ENCODE data around the gene TCFL5. TPM values are rescaled to one million over a fixed set of nuclear protein-coding genes. Genes with fewer than 3 reads are reported as not detected.

The TCFL5 gene
- total RNA-seq, 1 donor from 2014 or later: 11.5 TPM

- DNase-seq (ENCODE audit: extremely low spot score in 2 of 2): no peak
- H3K4me3 ChIP-seq: no peak overlapping the region
- TF ChIP-seq POLR2AphosphoS5 (IDR thresholded peaks at IDR 0.05; ENCODE audit: insufficient read depth in 1 of 2, low read depth in 1 of 2) (no peak), POLR2A (IDR thresholded peaks at IDR 0.05) (no peak), CTCF (IDR thresholded peaks at IDR 0.05) (no peak)
- no peak overlapping the region for H3K27ac ChIP-seq
- H3K27me3 ChIP-seq: no peaks in the 10 kb centered on the region
- no peaks in the 10 kb centered on the region for H3K9me3 ChIP-seq
- intact Hi-C loops (cut with DNase I): no loop called here
- H3K36me3 ChIP-seq: no peaks in the 10 kb centered on the region
- no peaks in the 10 kb centered on the region for H3K4me1 ChIP-seq
These were observed 16.0 kb downstream of the TCFL5 start for GRCh38 chr20:62845416-62846160.

- no peak for DNase-seq (ENCODE audit: extremely low spot score in 2 of 2)
- intact Hi-C loops (cut with DNase I): no loop called here
- no peaks in the 10 kb centered on the region for H3K27me3 ChIP-seq
These were observed 17.4 kb downstream of the TCFL5 start for GRCh38 chr20:62844182-62844581.

GRCh38 chr20:62843656-62844055 is 18.0 kb downstream of the TCFL5 start:
- intact Hi-C loops (cut with DNase I): no loop called here
- H3K27ac ChIP-seq: no peak overlapping the region
- no peaks in the 10 kb centered on the region for H3K27me3 ChIP-seq
- H3K9me3 ChIP-seq: no peaks in the 10 kb centered on the region
- DNase-seq (ENCODE audit: extremely low spot score in 2 of 2): no peak
- no peaks in the 10 kb centered on the region for H3K4me1 ChIP-seq
- TF ChIP-seq POLR2A (IDR thresholded peaks at IDR 0.05) (no peak), CTCF (IDR thresholded peaks at IDR 0.05) (no peak), POLR2AphosphoS5 (IDR thresholded peaks at IDR 0.05; ENCODE audit: insufficient read depth in 1 of 2, low read depth in 1 of 2) (no peak)
- H3K4me3 ChIP-seq: no peak overlapping the region
- H3K36me3 ChIP-seq: no peaks in the 10 kb centered on the region

More at GRCh38 chr20:62844182-62844581, 17.4 kb downstream of the TCFL5 start:
- Histone ChIP-seq H3K36me3 (no peaks in the 10 kb centered on the region), H3K4me1 (no peaks in the 10 kb centered on the region), H3K4me3 (no peak overlapping the region), H3K27ac (no peak overlapping the region), H3K9me3 (no peaks in the 10 kb centered on the region)
- TF ChIP-seq POLR2AphosphoS5 (IDR thresholded peaks at IDR 0.05; ENCODE audit: insufficient read depth in 1 of 2, low read depth in 1 of 2): no peak
- no peak for TF ChIP-seq CTCF (IDR thresholded peaks at IDR 0.05)
- no peak for TF ChIP-seq POLR2A (IDR thresholded peaks at IDR 0.05)

GRCh38 chr20:62841705-62842212 is 19.9 kb downstream of the TCFL5 start:
- intact Hi-C loops (cut with DNase I): no loop called here
- Histone ChIP-seq H3K36me3 (no peaks in the 10 kb centered on the region), H3K4me3 (no peak overlapping the region), H3K27ac (no peak overlapping the region), H3K9me3 (no peaks in the 10 kb centered on the region), H3K27me3 (no peaks in the 10 kb centered on the region), H3K4me1 (no peaks in the 10 kb centered on the region)
- TF ChIP-seq CTCF (IDR thresholded peaks at IDR 0.05): no peak
- no peak for TF ChIP-seq POLR2AphosphoS5 (IDR thresholded peaks at IDR 0.05; ENCODE audit: insufficient read depth in 1 of 2, low read depth in 1 of 2)
- no peak for TF ChIP-seq POLR2A (IDR thresholded peaks at IDR 0.05)
- no peak for DNase-seq (ENCODE audit: extremely low spot score in 2 of 2)

Measured in vagina (tissue), 2 donors.